ENCODE data around the gene KIRREL3.
A peak's percentile ranks its signal among the peaks of the same experiment; 100 is the strongest.

KIRREL3 gene

GRCh38 chr11:126863294-126863997 is 137.1 kb downstream of the KIRREL3 start:
- no peak for DNase-seq

GRCh38 chr11:126862664-126863243 is 137.8 kb downstream of the KIRREL3 start:
- DNase-seq, result peak; percentile 39

GRCh38 chr11:126861796-126862459 is 138.6 kb downstream of the KIRREL3 start:
- DNase-seq, result no peak

- DNase-seq, result peak; percentile 99
Observed at GRCh38 chr11:126857860-126858808, 142.4 kb downstream of the KIRREL3 start.

GRCh38 chr11:126855536-126855935 is 145.0 kb downstream of the KIRREL3 start:
- DNase-seq, result no peak

- DNase-seq, result no peak
Observed at GRCh38 chr11:126853732-126854131, 146.8 kb downstream of the KIRREL3 start.

GRCh38 chr11:126844789-126845188 is 155.8 kb downstream of the KIRREL3 start:
- no peak for DNase-seq

- DNase-seq, result no peak
Observed at GRCh38 chr11:126843096-126843495, 157.5 kb downstream of the KIRREL3 start.

GRCh38 chr11:126841999-126842398 is 158.6 kb downstream of the KIRREL3 start:
- no peak for DNase-seq

- no peak for DNase-seq
Observed at GRCh38 chr11:126840975-126841374, 159.6 kb downstream of the KIRREL3 start.

GRCh38 chr11:126840201-126840886 is 160.2 kb downstream of the KIRREL3 start:
- DNase-seq, result no peak

- no peak for DNase-seq
Observed at GRCh38 chr11:126839496-126839895, 161.1 kb downstream of the KIRREL3 start.

GRCh38 chr11:126838779-126839178 is 161.8 kb downstream of the KIRREL3 start:
- no peak for DNase-seq

- no peak for DNase-seq
Observed at GRCh38 chr11:126837581-126837980, 163.0 kb downstream of the KIRREL3 start.

GRCh38 chr11:126834573-126834972 is 166.0 kb downstream of the KIRREL3 start:
- DNase-seq, result no peak

GRCh38 chr11:126834149-126834548 is 166.4 kb downstream of the KIRREL3 start:
- no peak for DNase-seq

GRCh38 chr11:126833065-126833464 is 167.5 kb downstream of the KIRREL3 start:
- peak; percentile 62 for DNase-seq

- no peak for DNase-seq
Observed at GRCh38 chr11:126832387-126832786, 168.2 kb downstream of the KIRREL3 start.

- DNase-seq, result peak; percentile 96
Observed at GRCh38 chr11:126830216-126830806, 170.3 kb downstream of the KIRREL3 start.

GRCh38 chr11:126829716-126830115 is 170.9 kb downstream of the KIRREL3 start:
- DNase-seq, result no peak

- DNase-seq, result peak; percentile 96
Observed at GRCh38 chr11:126824035-126824607, 176.4 kb downstream of the KIRREL3 start.

GRCh38 chr11:126823274-126823673 is 177.3 kb downstream of the KIRREL3 start:
- DNase-seq, result no peak
